Gastroesophageal sphincter (tissue), 3 donors: ENCODE measurements around the gene LPAR3.

ENCODE experiments used
- CTCF ChIP-seq, 4 experiments: fragments of 200-600 bp in 2 of 4; fragments of 450-650 bp in 2 of 4; sonication (generic) in 1 of 4; IDR thresholded peaks; one replicate each; pipeline ENCODE4 v1.5.1; 2017 to 2019; ENCODE audit warnings: antibody characterized with exemption in 4 of 4, mild to moderate bottlenecking in 2 of 4, moderate library complexity in 2 of 4
- POLR2AphosphoS5 ChIP-seq: sonication (generic); formaldehyde crosslinking; IDR thresholded peaks from one replicate; pipeline ENCODE4 v1.6.1; 2017; ENCODE audit warnings: antibody characterized with exemption

- TF ChIP-seq POLR2AphosphoS5 (no peak), CTCF (IDR thresholded peaks at IDR 0.05) (no peak)
Observed at GRCh38 chr1:84782881-84783280, 110.1 kb downstream of the LPAR3 start.
